Activated T-helper 1 cell treated with Interleukin-2 at 50 U/mL for 16 hours (primary cell): Measurements from ENCODE around the gene LAMTOR2.

ENCODE experiments used
- DNase-seq: peaks from one replicate; pipeline ENCODE4 v3.0.0-alpha.2; 2020; ENCODE audit warnings: low read depth

The LAMTOR2 gene

GRCh38 chr1:156099282-156099681, 44.7 kb downstream of the LAMTOR2 start:
- no peak for DNase-seq

GRCh38 chr1:156100205-156100995, 45.8 kb downstream of the LAMTOR2 start:
- no peak for DNase-seq

GRCh38 chr1:156101880-156102279, 47.3 kb downstream of the LAMTOR2 start:
- no peak for DNase-seq

- DNase-seq: no peak
These were observed 48.3 kb downstream of the LAMTOR2 start for GRCh38 chr1:156102633-156103511.

- DNase-seq: no peak
These were observed 49.0 kb downstream of the LAMTOR2 start for GRCh38 chr1:156103521-156103947.

GRCh38 chr1:156104065-156104810, 49.7 kb downstream of the LAMTOR2 start:
- DNase-seq: peak; percentile 37

- DNase-seq: no peak
These were observed 50.6 kb downstream of the LAMTOR2 start for GRCh38 chr1:156104861-156105832.

- no peak for DNase-seq
These were observed 52.3 kb downstream of the LAMTOR2 start for GRCh38 chr1:156106624-156107488.

- no peak for DNase-seq
These were observed 53.5 kb downstream of the LAMTOR2 start for GRCh38 chr1:156108057-156108456.
